ENCODE data around the gene SNX17. TPM values are rescaled to one million over a fixed set of nuclear protein-coding genes. Genes with fewer than 3 reads are reported as not detected.

The SNX17 gene
- total RNA-seq, 1 experiment from 2014 or later: 116 TPM

DNA sequence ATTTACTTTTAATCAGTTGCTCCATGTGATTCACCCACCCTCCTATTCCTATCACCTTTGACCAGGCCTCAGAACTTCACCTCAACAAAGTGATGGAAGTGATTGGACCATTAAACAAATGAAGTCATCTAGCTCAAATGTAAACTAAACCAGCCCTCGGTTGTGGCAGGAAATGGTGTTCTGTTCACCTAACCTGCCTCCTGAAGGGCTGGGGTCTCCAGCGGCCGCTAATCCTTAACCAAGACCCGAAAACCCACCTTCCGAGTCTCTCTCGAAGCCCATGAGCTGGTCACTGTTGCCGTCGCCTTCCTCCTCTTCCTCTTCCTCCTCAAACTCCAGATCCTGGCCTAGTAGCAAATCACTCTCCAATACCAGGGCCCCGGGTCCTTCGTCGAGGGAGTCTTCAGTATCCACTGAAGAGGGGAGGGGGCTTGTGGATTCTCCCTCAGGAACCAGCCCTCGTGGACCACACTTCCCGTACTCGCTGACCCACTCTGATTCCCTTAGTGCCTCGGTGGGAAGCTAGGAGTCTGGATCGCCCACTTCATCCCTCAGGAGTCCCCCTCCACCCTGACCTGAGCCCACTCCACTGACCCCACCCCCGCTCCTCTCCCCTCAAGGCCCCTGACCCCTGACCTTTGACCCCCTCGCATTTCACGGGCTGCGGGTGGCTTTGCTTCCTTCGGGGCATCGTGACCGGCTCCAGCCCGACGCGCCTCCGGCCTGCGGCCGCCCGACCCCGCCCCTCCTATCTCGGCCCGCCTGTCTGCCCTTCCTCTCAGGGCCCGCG is 9.6 kb downstream of the SNX17 start:
- Histone ChIP-seq H3K9me3 (ENCODE audit: control insufficient read depth, insufficient read depth, low read depth, low read length) (no peaks in the 10 kb centered on the region), H3K4me3 (ENCODE audit: low read depth in 2 of 2, low read length in 2 of 2) (peak overlapping the region; percentile 91 to 93), H3K27me3 (ENCODE audit: control insufficient read depth, insufficient read depth, low read length) (no peaks in the 10 kb centered on the region), H3K27ac (ENCODE audit: low read length) (peak overlapping the region; percentile 96), H3K36me3 (ENCODE audit: control insufficient read depth, insufficient read depth, low read length) (peaks cover 13% of the 10 kb centered on the region), H3K4me1 (ENCODE audit: control insufficient read depth, insufficient read depth, low read length) (peaks cover 40% of the 10 kb centered on the region)
- ATAC-seq (peak; percentile 52), DNase-seq (ENCODE audit: low read depth, low spot score) (no peak)
- POLR2A ChIA-PET: no interaction called here
- in situ Hi-C loops (cut with HindIII; ENCODE audit: low pct_unique_long_range_greater_than_20kb, low sequenced_read_pairs): no loop called here
- intact Hi-C loops (cut with micrococcal nuclease; ENCODE audit: unreplicated experiment): no loop called here
- 0 out of 2 replicates have a peak, but pooled peaks have one; percentile 10 for TF ChIP-seq SIN3A (IDR thresholded peaks at IDR 0.05; ENCODE audit: borderline replicate concordance, insufficient read depth, low read depth, low read length)
- TF ChIP-seq, protein P1, sequence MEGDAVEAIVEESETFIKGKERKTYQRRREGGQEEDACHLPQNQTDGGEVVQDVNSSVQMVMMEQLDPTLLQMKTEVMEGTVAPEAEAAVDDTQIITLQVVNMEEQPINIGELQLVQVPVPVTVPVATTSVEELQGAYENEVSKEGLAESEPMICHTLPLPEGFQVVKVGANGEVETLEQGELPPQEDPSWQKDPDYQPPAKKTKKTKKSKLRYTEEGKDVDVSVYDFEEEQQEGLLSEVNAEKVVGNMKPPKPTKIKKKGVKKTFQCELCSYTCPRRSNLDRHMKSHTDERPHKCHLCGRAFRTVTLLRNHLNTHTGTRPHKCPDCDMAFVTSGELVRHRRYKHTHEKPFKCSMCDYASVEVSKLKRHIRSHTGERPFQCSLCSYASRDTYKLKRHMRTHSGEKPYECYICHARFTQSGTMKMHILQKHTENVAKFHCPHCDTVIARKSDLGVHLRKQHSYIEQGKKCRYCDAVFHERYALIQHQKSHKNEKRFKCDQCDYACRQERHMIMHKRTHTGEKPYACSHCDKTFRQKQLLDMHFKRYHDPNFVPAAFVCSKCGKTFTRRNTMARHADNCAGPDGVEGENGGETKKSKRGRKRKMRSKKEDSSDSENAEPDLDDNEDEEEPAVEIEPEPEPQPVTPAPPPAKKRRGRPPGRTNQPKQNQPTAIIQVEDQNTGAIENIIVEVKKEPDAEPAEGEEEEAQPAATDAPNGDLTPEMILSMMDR (IDR thresholded peaks at IDR 0.05): no peak
- BruUV-seq (replicated peaks): TSS peak; percentile 37
- CTCF ChIA-PET: no interaction called here

DNA sequence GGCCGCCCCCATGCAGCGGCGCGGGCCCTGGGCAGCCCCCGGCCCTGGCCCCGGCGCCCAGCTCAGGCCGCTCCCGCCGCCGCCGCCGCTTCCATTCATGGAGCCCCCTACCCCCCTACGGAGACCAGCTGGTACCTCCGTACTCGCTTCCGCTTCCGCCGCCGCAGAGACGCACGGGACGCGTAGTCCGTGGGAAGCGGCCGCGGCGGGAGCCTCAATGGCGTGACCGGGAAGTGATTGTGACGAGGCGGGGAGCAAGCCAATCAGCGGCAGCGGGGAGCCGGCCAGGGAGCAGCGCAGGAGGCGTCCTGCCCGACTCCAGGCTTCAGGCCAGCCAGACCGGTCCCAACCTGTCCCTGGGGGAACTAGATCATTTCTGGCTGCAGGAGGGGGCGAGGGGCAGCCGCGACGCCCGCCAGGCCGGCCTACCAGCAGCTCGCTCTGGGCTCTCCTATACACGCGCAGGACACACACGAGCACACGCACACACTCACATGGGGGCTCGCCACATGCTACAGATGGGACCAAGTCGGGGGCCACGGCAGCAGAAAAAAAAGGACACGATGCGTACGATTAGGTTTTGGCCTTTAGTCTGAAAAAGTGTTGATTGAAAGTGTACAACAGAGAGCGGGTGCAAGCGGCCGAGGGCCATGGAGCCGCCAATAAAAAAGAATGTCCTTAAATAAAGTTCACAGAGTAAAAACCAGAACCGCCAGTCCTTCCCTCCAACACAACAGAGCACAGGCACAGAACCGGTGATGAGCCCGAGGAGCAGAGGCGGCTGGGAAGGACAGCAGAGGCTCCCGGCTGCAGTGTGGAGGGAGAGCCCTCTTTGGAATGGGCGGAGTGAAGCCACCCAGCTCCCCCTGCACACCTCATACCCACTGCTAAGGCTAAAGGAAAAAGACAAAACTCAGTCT is 10.5 kb downstream of the SNX17 start, which contains the start of gene ZNF513:
Gene ZNF513, minus strand, starts transcription at position 109 of the 920 bp plus-strand sequence. CDS start 208 bp downstream, outside the sequence.
- Histone ChIP-seq H3K4me1 (ENCODE audit: control insufficient read depth, insufficient read depth, low read length) (peaks cover 38% of the 10 kb centered on the region), H3K4me3 (ENCODE audit: low read depth in 2 of 2, low read length in 2 of 2) (peak within 1 kb of the TSS; percentile 91 to 93), H3K9me3 (ENCODE audit: control insufficient read depth, insufficient read depth, low read depth, low read length) (no peaks in the 10 kb centered on the region), H3K27ac (ENCODE audit: low read length) (peak within 1 kb of the TSS; percentile 96), H3K36me3 (ENCODE audit: control insufficient read depth, insufficient read depth, low read length) (peaks cover 13% of the 10 kb centered on the region), H3K27me3 (ENCODE audit: control insufficient read depth, insufficient read depth, low read length) (no peaks in the 10 kb centered on the region)
- in situ Hi-C loops (cut with HindIII; ENCODE audit: low pct_unique_long_range_greater_than_20kb, low sequenced_read_pairs) (no loop called here), intact Hi-C loops (cut with micrococcal nuclease; ENCODE audit: unreplicated experiment) (no loop called here)
- POLR2A ChIA-PET: interaction anchor here (1.0 kb wide), 1 partner anchor 29 kb away, joined by 4 read pairs; the partner anchor contains the start of gene PPM1G
- DNase-seq (ENCODE audit: low read depth, low spot score) (no peak), ATAC-seq (peak; percentile 88)
- BruUV-seq (replicated peaks): no TSS peak
- CTCF ChIA-PET: no interaction called here
- peak; percentile 87 for TF ChIP-seq TCF7L2 (IDR thresholded peaks at IDR 0.05; ENCODE audit: low read depth, low read length)
- no peak for TF ChIP-seq SIN3A (IDR thresholded peaks at IDR 0.05; ENCODE audit: borderline replicate concordance, insufficient read depth, low read depth, low read length)
- peak; percentile 93 for TF ChIP-seq POLR2AphosphoS5 (IDR thresholded peaks at IDR 0.05; ENCODE audit: low read depth, low read length)

DNA sequence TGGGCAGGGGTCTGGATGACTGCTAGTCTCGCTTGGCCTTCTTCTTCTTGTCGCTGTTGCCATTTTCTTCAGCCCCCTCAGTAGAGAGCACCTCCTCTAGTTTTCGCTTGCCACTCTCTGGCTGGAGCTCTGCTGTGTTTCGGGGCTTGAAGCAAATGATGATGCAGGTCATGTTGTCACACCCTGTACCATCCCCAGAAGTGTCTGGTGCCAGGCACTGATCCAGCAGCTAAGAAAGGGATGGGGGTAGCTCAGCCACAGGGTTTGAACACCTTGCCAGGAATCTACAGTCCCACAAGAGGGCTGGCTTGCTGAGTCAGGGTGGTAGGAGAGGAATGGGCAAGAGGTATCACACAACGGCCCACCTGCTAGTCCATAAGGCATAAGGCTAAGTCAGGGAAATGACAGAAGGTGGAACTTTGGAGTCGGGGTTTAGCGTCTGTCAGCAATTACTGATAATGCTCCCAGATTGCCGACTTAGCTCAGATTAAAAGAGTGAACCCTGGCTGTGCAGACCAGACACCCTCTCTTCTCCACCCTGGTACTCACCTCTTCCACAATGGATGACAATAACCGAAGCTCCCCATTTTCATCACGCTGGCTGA is 11.3 kb downstream of the SNX17 start:
- peak overlapping the region; percentile 91 for H3K27ac ChIP-seq (ENCODE audit: low read length)
- H3K9me3 ChIP-seq (ENCODE audit: control insufficient read depth, insufficient read depth, low read depth, low read length): no peaks in the 10 kb centered on the region
- H3K4me3 ChIP-seq (ENCODE audit: low read depth in 2 of 2, low read length in 2 of 2): no peak overlapping the region
- TF ChIP-seq SIN3A (IDR thresholded peaks at IDR 0.05; ENCODE audit: borderline replicate concordance, insufficient read depth, low read depth, low read length): no peak
- TSS peak; percentile 90 for BruUV-seq (replicated peaks)
- in situ Hi-C loops (cut with HindIII; ENCODE audit: low pct_unique_long_range_greater_than_20kb, low sequenced_read_pairs): no loop called here
- ChIA-PET CTCF (no interaction called here), POLR2A (interaction anchor here (1.0 kb wide), 1 partner anchor 28 kb away, joined by 4 read pairs; the partner anchor contains the start of gene PPM1G)
- peaks cover 32% of the 10 kb centered on the region for H3K4me1 ChIP-seq (ENCODE audit: control insufficient read depth, insufficient read depth, low read length)
- H3K36me3 ChIP-seq (ENCODE audit: control insufficient read depth, insufficient read depth, low read length): peaks cover 18% of the 10 kb centered on the region
- ATAC-seq (no peak), DNase-seq (ENCODE audit: low read depth, low spot score) (no peak)
- H3K27me3 ChIP-seq (ENCODE audit: control insufficient read depth, insufficient read depth, low read length): no peaks in the 10 kb centered on the region
- intact Hi-C loops (cut with micrococcal nuclease; ENCODE audit: unreplicated experiment): no loop called here
